ENCODE data around the gene RIMKLA.

Gene RIMKLA, protein sequence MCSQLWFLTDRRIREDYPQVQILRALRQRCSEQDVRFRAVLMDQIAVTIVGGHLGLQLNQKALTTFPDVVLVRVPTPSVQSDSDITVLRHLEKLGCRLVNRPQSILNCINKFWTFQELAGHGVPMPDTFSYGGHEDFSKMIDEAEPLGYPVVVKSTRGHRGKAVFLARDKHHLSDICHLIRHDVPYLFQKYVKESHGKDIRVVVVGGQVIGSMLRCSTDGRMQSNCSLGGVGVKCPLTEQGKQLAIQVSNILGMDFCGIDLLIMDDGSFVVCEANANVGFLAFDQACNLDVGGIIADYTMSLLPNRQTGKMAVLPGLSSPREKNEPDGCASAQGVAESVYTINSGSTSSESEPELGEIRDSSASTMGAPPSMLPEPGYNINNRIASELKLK

DNA sequence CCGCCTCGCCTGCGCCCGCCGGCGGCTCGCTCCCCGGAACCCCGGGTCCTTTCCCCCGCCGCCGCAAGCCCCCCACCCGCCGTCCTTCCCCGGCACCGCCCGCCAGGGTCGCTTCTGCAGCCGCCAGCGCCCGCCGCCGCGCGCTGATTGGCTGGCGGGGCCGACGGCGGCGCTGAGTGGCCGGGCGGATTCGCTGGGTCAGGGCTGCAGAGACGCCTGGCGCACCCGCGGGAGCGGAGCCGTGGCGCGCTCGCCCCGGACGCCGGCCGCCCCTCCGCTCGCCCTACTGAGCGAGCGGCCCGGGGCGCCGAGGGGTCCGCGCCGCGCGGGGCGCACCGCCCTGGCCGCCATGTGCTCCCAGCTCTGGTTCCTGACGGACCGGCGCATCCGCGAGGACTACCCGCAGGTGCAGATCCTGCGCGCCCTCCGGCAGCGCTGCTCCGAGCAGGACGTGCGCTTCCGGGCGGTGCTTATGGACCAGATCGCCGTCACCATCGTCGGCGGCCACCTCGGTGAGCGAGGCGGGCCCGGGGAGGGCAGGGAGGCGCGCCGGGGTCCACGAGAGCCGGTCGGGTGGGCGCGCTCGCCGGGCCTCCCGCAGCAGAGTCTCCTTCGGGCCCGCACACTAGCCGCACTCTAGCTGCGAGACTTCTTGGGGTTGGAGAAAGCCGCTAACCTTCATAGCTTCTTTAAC, at the start of gene RIMKLA:
Gene RIMKLA, plus strand, starts transcription at position 207 of the 694 bp plus-strand sequence. Its CDS starts 143 bp downstream, at position 350.
- peak in 1 of 2 donors; percentile 16 for DNase-seq (ENCODE audit: low read depth in 1 of 2, low spot score in 1 of 2)

DNA sequence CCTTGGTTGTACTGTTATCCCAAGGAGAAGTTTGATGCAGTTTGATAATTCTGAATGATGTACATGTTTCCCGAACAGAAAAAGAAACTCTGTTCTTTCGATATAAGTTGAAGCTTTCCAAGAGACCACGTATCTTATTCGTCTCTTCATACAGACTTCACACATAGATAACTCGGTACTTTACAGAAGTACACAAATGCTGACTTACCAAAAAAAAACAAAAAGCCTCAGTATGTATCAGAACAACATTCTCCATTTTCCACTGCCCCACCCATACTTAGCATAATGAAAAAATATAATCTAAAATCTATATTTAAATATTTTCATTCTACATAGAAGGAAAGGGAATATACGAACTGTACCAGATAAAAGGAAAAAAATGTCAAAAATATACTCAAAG, 47.7 kb upstream of the RIMKLA start:
- DNase-seq (ENCODE audit: low read depth in 1 of 2, low spot score in 1 of 2) = no peak

DNA sequence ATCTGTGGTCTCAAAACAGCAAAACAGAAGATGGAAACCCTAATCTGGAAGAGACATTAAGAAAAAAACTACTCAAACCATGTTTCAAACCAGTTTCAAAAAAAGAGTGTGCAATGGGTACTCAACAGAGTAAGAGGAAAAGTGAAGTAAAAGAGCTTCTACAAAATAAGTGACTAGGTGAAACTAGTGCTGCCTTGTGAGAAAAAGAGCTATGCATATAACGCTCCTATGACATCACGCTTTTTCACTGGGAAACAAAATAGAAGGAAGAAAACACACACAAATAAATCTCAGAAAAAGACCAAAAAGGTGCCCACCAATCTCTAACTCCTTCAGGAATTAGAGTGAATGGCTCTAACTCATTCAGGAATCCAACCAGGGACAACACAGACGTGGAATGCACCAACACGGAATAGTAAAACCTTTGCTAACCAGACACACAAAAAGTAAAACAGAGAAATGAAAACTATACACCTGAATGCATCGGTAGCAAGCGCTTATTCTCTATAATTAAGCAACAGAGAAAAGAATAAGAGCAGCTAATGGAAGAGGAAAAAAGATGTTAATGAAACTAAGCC, 46.8 kb upstream of the RIMKLA start:
- no peak for DNase-seq (ENCODE audit: low read depth in 1 of 2, low spot score in 1 of 2)

DNA sequence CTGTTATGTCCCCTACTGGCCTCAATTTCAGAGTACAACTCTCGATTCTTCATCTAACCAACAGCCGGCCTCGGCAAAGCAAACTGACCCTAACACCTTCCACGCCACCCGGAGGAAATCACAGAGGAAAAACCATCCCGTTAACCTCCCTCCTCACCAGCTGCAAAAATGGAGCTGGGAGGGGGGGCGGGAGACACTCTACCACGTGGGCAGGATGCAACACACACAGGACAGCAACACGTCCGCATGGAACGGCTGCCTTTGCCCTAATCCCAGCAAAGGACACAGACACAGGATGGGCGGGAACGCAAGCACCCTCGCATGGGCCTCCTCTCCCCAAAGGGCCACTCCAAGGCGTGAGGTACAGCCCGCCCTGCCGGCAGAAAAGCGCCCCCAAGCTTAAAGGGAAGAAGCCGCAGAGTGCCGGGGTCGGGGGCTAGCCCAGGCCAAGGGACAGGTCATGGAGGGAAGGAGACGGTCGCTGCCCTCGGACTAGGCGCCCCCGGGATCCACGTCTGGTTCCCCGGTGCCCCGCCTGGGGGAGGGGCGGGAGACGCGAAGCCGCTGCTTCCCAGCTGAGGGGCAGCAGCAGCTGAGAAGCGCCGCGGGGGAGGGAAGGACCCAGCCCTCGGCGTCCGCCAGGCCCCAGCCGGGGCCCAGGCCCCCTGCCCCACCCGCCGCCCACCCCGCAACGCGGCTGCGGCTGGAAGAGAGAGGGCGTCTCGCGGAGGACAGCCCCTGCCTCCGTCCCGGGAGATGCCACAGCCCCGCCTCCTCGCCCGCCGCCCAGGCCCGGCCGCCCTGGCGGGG, 46.1 kb upstream of the RIMKLA start:
- peak; percentile 11 to 27 for DNase-seq (ENCODE audit: low read depth in 1 of 2, low spot score in 1 of 2)

DNA sequence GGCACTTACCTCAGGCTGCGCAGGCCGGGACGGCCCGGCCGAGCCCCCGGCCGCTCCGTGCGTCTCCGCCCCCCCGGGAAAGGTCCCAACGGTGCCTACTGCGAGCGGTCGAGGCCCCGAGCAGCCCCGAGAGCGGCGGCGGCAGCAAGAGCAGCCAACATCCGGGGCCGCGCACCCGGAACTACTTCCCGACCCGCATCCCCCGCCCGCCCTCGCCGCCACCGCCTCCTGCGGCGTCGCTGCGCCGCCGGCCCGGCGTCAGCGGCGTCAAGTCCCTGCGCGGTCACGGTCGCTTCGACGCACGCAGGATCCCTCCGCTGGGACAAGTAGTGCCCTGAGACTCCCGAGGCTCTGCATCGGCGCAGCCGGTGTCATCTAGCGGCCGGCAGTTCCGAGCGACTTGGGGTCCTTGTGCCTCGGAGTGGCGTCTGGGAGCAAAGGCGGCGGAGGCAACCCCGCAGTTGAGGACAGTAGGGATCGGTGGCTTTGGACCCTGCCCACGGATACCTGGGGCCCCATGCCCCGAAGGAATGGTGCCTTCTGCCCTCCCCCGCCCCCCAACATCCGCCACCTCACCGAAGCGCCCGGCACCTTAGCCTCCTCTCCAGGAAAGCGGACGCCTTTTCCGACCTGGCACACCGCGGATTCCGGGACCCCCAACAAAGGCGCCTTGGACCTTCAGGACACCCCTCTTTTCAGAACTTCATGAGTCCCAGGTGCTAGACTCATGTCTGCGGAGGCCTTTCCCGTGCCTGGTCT, 45.4 kb upstream of the RIMKLA start, which contains the start of gene FOXJ3:
Gene FOXJ3, minus strand, starts transcription at position 186 of the 759 bp plus-strand sequence. CDS start 24,142 bp downstream, outside the sequence.
- peak; percentile 87 for DNase-seq (ENCODE audit: low read depth in 1 of 2, low spot score in 1 of 2)

DNA sequence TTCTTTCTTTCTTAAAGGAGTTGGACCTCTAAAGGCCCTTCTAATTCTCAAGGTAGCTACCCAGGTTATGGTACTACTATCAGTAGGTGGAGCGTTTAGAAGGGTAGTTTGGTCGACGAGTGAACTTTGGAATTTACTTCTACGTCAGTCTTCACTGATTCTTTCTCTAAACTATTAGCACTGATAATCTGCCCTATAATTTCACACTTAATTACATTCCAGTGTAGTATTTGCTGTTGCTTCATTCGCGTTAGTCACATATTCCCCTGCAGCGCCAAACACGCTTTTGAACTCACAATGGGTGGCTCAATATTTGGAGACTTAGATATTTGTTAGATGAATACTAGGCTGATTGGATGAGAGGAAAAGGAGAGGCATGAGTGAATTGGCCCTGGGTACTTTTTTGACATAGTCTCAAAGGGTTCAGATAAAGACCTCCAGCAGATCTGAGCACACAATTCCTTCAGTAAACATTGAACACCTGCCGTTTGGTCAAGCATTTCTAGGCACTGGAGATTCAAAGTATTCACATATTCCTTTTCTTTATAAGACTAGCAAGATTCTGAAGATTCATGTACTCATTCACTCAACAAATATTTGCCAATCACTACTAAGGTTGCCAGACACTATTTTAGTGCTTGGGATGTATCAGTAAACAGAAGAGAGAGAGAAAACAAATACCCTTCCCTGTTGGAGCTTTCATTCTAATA, 44.6 kb upstream of the RIMKLA start:
- DNase-seq (ENCODE audit: low read depth in 1 of 2, low spot score in 1 of 2) = no peak

DNA sequence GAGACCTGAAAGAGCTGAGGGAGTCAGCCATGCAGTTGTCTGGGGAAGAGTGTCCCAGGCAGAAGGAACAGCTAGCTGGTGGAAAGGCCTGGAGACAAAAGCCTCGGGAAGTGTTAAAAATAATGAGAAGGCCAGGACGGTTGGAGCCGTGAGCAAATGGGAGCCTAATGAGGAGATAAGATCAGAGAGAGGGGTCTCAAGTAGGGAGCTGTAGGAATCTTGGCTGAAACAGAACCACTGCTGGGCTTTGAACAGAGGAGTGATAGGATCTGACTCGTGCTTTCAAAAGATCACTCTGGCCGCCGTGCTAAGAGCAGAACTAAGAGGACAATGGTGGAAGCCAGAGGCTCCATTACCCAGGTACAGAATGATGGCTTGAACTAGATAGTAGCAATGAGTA, 43.6 kb upstream of the RIMKLA start:
- DNase-seq (ENCODE audit: low read depth in 1 of 2, low spot score in 1 of 2) = no peak

DNA sequence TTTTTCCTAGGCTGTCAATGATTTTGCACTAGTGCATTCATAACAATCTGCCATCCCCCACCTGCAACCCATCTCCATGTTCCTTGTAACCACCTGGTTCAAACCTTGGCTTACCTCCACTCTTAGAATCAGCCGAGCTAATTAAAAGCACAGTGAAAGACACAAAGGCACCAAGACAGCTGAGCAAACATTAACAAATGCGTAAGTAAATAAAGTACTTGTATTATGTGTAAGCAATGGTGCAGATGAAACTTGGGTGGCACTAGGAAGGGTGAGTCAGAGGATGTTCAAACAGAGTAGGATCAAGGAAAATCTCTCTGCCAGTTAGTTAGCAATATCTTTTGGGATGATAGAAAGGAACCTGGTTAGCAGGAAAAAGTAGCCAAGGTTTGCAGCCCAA, 40.5 kb upstream of the RIMKLA start:
- DNase-seq (ENCODE audit: low read depth in 1 of 2, low spot score in 1 of 2) = no peak

DNA sequence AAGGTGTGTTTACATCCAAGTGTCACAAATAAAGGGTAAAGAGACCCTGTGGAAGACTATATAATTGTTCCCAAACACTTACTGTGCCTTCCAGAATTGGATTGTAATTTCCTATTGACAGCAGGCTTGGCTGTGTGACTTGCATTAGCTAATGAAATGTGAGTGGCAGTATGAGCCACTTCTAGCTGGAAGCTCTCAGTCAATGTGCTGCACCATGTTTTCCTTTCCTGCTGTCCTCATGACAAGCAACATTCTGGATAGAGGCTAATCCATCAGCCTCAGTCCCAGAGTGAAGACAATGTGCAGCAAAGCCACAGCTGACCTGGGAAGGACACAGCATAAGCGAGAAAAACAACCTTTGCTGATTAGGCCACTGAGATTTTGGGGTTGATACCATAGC, 39.7 kb upstream of the RIMKLA start:
- no peak for DNase-seq (ENCODE audit: low read depth in 1 of 2, low spot score in 1 of 2)

DNA sequence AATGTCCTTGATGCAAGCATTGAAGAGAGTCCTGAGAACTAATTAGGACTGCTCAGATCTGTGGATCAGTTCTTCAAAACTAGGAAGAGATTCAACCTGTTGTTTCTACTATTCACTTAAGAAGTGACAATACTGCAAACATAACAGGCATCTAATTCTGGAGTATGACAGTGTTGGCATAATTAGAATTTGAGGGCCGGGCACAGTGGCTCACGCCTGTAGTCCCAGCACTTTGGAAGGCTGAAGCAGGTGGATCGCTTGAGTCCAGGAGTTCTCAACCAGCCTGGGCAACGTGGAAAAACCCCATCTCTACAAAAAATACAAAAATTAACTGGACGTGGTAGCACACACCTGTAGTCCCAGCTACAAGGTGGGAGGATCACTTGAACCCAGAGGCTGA, 37.5 kb upstream of the RIMKLA start:
- no peak for DNase-seq (ENCODE audit: low read depth in 1 of 2, low spot score in 1 of 2)

DNA sequence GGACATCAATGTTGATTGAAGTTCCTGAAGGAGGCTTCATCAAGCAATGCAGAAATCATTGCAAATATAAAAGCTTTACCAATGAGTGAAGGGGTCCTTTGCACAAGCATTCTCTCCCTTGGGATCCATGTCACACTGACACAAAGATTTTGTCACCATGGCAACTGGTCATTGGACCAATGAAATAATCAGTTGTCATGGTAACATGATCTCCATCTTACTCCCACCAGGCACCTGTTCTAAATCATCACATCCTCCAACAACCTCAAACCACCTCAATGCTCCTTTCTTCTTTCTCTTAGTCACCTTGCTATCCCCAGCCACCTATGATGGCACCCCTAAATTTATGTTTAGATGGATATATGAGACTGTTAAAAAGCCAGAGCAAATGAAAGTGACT, 32.1 kb upstream of the RIMKLA start:
- DNase-seq (ENCODE audit: low read depth in 1 of 2, low spot score in 1 of 2) = no peak

DNA sequence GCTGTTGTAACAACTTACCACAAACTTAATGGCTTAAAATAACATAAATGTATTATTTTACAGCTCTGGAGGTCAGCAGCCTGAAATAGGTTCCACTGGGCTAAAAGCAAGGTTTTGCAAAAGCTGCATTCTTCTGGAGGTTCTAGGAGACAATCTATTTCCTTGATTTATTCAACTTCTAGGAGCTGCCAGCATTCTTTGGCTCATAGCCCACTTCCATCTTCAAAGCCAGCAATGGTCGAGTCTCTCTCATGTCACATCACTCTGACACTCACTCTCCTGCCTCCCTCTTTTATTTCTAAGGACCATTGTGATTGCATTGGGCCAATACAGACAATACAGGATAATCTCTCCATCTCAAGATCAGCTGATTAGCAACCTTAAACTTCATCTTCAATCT, 30.5 kb upstream of the RIMKLA start:
- DNase-seq (ENCODE audit: low read depth in 1 of 2, low spot score in 1 of 2) = no peak

DNA sequence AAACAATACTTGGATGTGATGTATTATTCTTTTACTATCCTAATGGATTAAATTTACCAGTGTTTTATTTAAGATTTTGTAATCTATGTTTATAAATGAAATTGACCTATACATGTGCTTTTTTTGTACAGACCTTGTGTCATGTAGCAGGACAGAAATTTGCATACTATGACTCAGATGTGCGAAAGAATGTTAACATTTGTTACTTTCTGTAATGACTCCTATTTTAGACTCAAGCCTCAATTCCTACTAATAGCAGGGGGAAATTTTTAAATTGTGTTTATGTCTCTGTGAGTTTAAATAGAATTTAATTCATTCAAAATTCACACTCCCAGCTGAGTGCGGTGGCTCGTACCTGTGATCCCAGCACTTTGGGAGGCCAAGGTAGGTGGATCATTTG, 21.8 kb upstream of the RIMKLA start:
- DNase-seq (ENCODE audit: low read depth in 1 of 2, low spot score in 1 of 2) = no peak

DNA sequence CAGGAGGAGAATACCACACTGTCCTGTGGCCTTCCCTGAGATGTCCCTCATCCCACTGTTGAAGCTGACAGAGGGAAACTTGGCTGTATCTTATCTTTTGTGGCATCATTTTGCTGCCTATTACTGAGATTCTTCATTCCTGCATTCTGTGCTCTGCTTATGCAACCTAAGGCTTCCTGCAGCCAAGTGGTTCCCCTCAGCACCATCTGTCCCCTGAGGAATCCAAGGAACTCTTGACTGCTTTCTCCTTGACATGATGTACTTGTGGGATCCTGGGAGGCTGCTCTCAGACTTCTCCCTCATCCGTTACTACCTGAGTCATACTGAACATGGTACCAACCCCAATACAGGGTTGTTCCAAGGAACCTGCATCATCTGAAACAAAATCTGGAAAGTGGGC, 21.1 kb upstream of the RIMKLA start:
- DNase-seq (ENCODE audit: low read depth in 1 of 2, low spot score in 1 of 2) = no peak

DNA sequence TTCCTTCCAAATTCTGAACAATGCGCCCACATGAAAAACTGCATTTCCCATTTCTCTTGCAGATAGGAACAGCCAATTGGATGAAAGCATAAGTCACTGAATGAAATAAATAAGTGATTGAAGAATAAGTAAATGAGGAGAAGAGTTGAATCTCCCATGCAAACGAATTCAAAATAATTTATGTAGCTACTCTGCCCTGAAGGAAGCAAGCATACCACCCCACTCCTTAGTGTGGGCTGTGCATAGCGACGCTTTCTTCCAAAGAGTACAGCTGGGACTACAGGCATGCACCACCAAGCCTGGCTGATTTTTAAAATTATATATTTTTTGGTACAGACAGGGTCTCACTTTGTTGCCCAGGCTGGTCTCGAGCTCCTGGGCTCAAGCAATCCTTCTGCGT, 16.5 kb upstream of the RIMKLA start:
- DNase-seq (ENCODE audit: low read depth in 1 of 2, low spot score in 1 of 2) = no peak

DNA sequence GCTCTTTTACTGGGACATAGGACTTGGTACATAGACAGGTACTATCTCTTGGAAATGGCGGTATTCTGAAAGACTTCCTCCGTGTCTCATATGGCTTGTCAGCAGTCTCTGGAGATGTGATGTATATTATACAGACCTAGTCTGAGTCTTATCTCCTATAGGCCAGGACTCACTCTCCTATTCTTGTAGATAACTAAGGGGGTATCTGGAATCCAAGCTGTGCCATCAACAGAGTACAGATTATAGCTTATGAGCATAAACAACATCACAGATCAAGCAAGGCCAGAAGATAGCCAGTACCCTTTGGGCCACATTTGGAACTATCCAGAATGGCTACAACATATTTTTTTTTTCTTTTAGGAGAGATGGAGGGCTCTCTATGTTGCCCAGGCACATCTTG, 16.1 kb upstream of the RIMKLA start:
- no peak for DNase-seq (ENCODE audit: low read depth in 1 of 2, low spot score in 1 of 2)

DNA sequence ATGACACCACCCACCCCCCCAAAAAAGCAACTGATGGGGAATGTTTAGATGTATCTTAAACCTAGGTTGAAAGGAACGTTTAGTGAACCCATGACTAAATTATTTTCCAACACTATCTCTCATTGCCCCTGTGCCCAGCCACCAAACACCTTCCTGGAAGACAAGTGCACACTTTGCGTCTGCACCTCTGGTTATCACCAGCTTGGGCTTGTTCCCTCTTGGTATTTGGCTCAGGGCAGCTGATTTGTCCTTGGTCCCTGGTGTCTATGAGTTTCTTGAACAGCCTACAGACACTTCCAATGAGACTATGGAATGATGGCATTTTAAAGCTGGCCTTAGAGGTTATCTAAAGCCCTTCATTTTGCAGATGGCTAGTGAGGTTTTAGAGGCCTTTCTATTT, 15.5 kb upstream of the RIMKLA start:
- no peak for DNase-seq (ENCODE audit: low read depth in 1 of 2, low spot score in 1 of 2)

DNA sequence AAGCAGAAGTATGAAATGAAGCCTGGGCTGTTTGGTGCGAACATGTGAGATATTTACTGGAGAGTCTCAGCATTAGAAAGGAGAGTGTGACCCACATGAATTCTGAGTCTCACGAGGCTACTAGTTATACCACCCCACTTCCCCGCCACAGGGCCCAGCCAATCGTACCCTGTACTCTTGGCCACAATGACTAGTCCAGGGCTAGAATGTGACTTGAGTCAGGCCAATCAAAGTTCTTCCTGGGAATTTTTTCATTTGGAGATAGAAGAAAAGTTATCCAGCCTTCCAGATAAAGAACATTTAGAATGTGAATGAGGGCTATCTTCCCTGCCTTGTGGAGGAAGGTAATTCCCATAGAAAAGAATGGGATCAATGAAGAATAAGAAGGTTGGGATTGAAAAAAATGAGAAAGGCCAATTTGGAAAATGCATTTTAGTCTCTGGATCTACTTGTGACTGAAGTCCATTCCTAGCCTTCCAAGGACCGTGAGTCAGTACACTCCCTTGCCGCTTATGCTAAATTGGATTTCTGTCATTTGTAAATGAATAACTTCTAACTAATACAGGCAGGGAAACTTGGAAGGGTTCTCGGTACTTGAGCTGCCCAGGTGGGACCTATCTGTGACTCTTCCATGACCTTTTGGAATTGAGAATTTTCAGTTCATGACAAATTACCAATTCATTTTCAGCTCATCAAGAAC, 12.3 kb upstream of the RIMKLA start:
- DNase-seq (ENCODE audit: low read depth in 1 of 2, low spot score in 1 of 2) = no peak

DNA sequence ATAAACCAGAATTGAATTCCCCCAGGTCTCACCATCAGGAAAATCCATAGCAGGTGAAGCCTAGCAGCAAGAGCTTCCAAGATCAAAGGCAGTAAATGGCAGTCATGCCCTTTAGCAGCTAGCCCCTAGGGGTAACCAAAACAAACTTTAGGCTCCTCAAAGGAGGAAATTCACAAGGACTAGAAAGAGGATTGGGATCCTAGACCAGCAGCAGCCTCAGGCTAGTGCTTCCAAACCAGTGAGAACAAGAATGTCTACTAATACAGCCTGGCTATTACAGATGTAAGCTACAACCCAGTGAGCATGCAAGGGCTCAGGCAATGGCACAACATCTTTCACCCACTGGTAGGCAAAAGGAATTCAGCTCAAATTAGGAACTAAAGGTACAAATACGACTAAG, 11.1 kb upstream of the RIMKLA start:
- DNase-seq (ENCODE audit: low read depth in 1 of 2, low spot score in 1 of 2) = no peak

All from activated CD4-positive, alpha-beta T cell treated with anti-CD3 and anti-CD28 coated beads, Interleukin-2, amount 50 U/mL, for 24 hours (primary cell).